ENCODE data around the gene PAPSS2.

Gene PAPSS2

GRCh38 chr10:87763086-87763861 lies 103.6 kb downstream of the PAPSS2 start:
- TF ChIP-seq, protein P1, sequence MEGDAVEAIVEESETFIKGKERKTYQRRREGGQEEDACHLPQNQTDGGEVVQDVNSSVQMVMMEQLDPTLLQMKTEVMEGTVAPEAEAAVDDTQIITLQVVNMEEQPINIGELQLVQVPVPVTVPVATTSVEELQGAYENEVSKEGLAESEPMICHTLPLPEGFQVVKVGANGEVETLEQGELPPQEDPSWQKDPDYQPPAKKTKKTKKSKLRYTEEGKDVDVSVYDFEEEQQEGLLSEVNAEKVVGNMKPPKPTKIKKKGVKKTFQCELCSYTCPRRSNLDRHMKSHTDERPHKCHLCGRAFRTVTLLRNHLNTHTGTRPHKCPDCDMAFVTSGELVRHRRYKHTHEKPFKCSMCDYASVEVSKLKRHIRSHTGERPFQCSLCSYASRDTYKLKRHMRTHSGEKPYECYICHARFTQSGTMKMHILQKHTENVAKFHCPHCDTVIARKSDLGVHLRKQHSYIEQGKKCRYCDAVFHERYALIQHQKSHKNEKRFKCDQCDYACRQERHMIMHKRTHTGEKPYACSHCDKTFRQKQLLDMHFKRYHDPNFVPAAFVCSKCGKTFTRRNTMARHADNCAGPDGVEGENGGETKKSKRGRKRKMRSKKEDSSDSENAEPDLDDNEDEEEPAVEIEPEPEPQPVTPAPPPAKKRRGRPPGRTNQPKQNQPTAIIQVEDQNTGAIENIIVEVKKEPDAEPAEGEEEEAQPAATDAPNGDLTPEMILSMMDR (IDR thresholded peaks at IDR 0.05) = no peak
- H3K4me3 ChIP-seq (ENCODE audit: low read depth in 1 of 2, low read length in 1 of 2) = no peak overlapping the region
- peaks cover 11% of the 10 kb centered on the region for H3K36me3 ChIP-seq
- H3K27me3 ChIP-seq = no peaks in the 10 kb centered on the region
- peaks cover 10 to 16% of the 10 kb centered on the region in 2 experiments for H3K4me1 ChIP-seq (ENCODE audit: control insufficient read depth in 1 of 2, insufficient read depth in 1 of 2, low read depth in 1 of 2, low read length in 1 of 2)
- H3K9me3 ChIP-seq = no peaks in the 10 kb centered on the region
- no peak overlapping the region for H3K27ac ChIP-seq

GRCh38 chr10:87764072-87764934 lies 104.6 kb downstream of the PAPSS2 start:
- Histone ChIP-seq H3K36me3 (peaks cover 20% of the 10 kb centered on the region), H3K4me1 (ENCODE audit: control insufficient read depth in 1 of 2, insufficient read depth in 1 of 2, low read depth in 1 of 2, low read length in 1 of 2) (peaks cover 10 to 13% of the 10 kb centered on the region in 2 experiments), H3K27me3 (no peaks in the 10 kb centered on the region), H3K4me3 (ENCODE audit: low read depth in 1 of 2, low read length in 1 of 2) (no peak overlapping the region), H3K9me3 (no peaks in the 10 kb centered on the region), H3K27ac (no peak overlapping the region)
- TF ChIP-seq, protein P1 (IDR thresholded peaks at IDR 0.05) = no peak

- peaks cover 34% of the 10 kb centered on the region for H3K36me3 ChIP-seq
- TF ChIP-seq, protein P1 (IDR thresholded peaks at IDR 0.05) = no peak
- H3K27ac ChIP-seq = no peak overlapping the region
These were observed 106.1 kb downstream of the PAPSS2 start for GRCh38 chr10:87765666-87766376.

DNA sequence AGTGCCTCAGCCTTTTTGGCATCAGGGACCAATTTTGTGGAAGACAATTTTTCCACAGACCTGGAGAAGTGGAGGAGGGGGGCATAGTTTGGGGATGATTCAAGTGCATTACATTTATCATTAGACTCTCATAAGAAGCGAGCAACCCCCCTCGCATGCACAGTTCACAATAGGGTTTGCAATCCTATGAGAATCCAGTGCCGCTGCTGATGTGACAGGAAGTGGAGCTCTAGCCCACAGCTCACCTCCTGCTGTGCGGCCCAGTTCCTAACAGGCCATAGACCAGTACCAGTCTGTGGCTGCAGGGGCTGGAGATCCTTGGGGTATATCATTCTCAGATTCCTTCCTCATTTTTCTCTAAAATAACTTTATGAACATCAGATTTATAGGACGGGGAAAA lies 107.6 kb downstream of the PAPSS2 start:
- no peak overlapping the region for H3K4me3 ChIP-seq (ENCODE audit: low read depth in 1 of 2, low read length in 1 of 2)
- H3K4me1 ChIP-seq (ENCODE audit: control insufficient read depth in 1 of 2, insufficient read depth in 1 of 2, low read depth in 1 of 2, low read length in 1 of 2) = no peaks in the 10 kb centered on the region
- peaks cover 35% of the 10 kb centered on the region for H3K36me3 ChIP-seq
- no peaks in the 10 kb centered on the region for H3K27me3 ChIP-seq
- H3K9me3 ChIP-seq = no peaks in the 10 kb centered on the region
- TF ChIP-seq, protein P1 (IDR thresholded peaks at IDR 0.05) = no peak
- H3K27ac ChIP-seq = no peak overlapping the region

More at GRCh38 chr10:87765666-87766376, 106.1 kb downstream of the PAPSS2 start:
- Histone ChIP-seq H3K4me1 (ENCODE audit: control insufficient read depth in 1 of 2, insufficient read depth in 1 of 2, low read depth in 1 of 2, low read length in 1 of 2) (no peaks in the 10 kb centered on the region), H3K27me3 (no peaks in the 10 kb centered on the region), H3K4me3 (ENCODE audit: low read depth in 1 of 2, low read length in 1 of 2) (no peak overlapping the region), H3K9me3 (no peaks in the 10 kb centered on the region)

DNA sequence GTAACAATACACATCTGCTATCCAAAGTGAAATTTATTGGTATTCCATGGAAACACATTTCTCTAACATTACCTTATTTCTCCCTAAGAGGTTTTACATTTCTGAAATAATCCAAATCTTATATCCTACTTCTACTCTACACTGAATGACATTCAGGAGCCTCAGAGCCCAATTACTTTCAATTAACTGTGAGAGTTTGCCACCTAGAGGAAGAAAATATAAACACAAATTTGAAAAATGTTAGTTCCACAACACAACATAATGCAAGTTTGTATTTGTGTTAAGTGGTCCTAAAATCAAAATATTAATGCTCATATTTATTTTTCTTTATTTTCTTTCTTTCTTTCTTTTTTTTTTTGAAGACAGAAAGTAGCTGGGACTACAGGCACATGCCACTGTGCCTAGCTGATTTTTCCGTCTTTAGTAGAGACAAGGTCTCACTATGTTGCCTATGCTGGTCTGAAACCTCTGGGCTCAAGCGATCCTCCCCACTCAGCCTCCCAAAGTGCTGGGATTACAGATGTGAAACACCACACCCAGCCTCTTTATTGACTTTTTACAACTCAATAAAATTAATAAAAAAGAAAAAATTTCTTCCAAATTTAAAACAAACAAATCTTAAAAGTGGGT lies 112.3 kb downstream of the PAPSS2 start:
- peaks cover 36% of the 10 kb centered on the region for H3K36me3 ChIP-seq

More for the DNA sequence above, 112.3 kb downstream of the PAPSS2 start:
- Histone ChIP-seq H3K27ac (no peak overlapping the region), H3K4me3 (ENCODE audit: low read depth in 1 of 2, low read length in 1 of 2) (no peak overlapping the region), H3K27me3 (no peaks in the 10 kb centered on the region), H3K4me1 (ENCODE audit: control insufficient read depth in 1 of 2, insufficient read depth in 1 of 2, low read depth in 1 of 2, low read length in 1 of 2) (no peaks in the 10 kb centered on the region), H3K9me3 (no peaks in the 10 kb centered on the region)
- TF ChIP-seq, protein P1 (IDR thresholded peaks at IDR 0.05) = peak; percentile 17
